Bronchial epithelial cell (primary cell): ENCODE data around the gene NPFF. TPM values are rescaled to one million over a fixed set of nuclear protein-coding genes. Genes with fewer than 3 reads are reported as not detected.
A peak's percentile ranks its signal among the peaks of the same experiment; 100 is the strongest.

ENCODE experiments used
- DNase-seq: peaks from one replicate; pipeline ENCODE4 v3.0.0-alpha.2; 2010; ENCODE audit warnings: low read depth
- FAIRE-seq: peaks from 2 replicates; lab custom pipeline; 2011; peaks lifted over from hg19 to GRCh38; lab: Jason Lieb, UNC
- H3K27me3 ChIP-seq: 2 replicates; pipeline ENCODE4 v1.5.1; 2011; ENCODE audit warnings: low read length; ENCODE audit not compliant: control insufficient read depth, insufficient read depth
- H3K36me3 ChIP-seq: 2 replicates; pipeline ENCODE4 v1.5.1; 2011; ENCODE audit warnings: low read length; ENCODE audit not compliant: control insufficient read depth, insufficient read depth
- H3K4me3 ChIP-seq: 2 replicates; pipeline ENCODE4 v1.5.1; 2011; ENCODE audit warnings: mild to moderate bottlenecking, low read depth, low read length, control low read depth
- total RNA-seq: library from RNA; depleted of rRNA; stranded (reverse); fragments of >200 nt; gene quantifications from 2 replicates; pipeline ENCODE4 v1.2.1, GENCODE V29; 2014
- TF ChIP-seq, protein P1 (sequence below): IDR thresholded peaks from 2 replicates; pipeline ENCODE4 v1.5.1; 2011; ENCODE audit warnings: mild to moderate bottlenecking, moderate library complexity, low read length, control low read depth, inconsistent platforms; ENCODE audit not compliant: insufficient read depth, severe bottlenecking

Gene NPFF
- total RNA-seq, 1 donor from 2014 or later = not detected

DNA sequence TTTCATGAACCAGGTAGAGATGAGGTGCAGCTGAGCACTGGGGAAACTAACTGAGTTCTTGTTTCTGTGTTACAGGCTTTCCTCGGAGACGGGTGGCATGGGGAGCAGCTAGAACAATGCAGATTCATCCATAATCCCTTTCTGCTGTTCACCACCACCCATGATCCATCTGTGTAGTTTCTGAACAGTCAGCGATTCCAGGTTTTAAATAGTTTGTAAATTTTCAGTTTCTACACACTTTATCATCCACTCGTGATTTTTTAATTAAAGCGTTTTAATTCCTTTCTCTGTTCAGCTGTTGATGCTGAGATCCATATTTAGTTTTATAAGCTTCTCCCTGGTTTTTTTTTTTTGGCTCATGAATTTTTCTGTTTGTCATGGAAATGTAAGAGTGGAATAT, 28.0 kb downstream of the NPFF start:
- no peak for DNase-seq
- H3K36me3 ChIP-seq = peaks cover 37% of the 10 kb centered on the region
- FAIRE-seq = no peak
- H3K27me3 ChIP-seq = no peaks in the 10 kb centered on the region
- TF ChIP-seq, protein P1, sequence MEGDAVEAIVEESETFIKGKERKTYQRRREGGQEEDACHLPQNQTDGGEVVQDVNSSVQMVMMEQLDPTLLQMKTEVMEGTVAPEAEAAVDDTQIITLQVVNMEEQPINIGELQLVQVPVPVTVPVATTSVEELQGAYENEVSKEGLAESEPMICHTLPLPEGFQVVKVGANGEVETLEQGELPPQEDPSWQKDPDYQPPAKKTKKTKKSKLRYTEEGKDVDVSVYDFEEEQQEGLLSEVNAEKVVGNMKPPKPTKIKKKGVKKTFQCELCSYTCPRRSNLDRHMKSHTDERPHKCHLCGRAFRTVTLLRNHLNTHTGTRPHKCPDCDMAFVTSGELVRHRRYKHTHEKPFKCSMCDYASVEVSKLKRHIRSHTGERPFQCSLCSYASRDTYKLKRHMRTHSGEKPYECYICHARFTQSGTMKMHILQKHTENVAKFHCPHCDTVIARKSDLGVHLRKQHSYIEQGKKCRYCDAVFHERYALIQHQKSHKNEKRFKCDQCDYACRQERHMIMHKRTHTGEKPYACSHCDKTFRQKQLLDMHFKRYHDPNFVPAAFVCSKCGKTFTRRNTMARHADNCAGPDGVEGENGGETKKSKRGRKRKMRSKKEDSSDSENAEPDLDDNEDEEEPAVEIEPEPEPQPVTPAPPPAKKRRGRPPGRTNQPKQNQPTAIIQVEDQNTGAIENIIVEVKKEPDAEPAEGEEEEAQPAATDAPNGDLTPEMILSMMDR = no peak
- H3K4me3 ChIP-seq = no peak overlapping the region

- Histone ChIP-seq H3K4me3 (no peak overlapping the region), H3K36me3 (peaks cover 37% of the 10 kb centered on the region), H3K27me3 (no peaks in the 10 kb centered on the region)
- TF ChIP-seq, protein P1 = no peak
- DNase-seq = no peak
- no peak for FAIRE-seq
Measured at GRCh38 chr12:53478865-53479264, 28.4 kb downstream of the NPFF start.

- TF ChIP-seq, protein P1 = peak; percentile 20
- Histone ChIP-seq H3K27me3 (no peaks in the 10 kb centered on the region), H3K4me3 (no peak overlapping the region), H3K36me3 (peaks cover 41% of the 10 kb centered on the region)
- DNase-seq (no peak), FAIRE-seq (no peak)
Measured at GRCh38 chr12:53476769-53477209, 30.5 kb downstream of the NPFF start.

- TF ChIP-seq, protein P1 = no peak
- Histone ChIP-seq H3K36me3 (peaks cover 40% of the 10 kb centered on the region), H3K27me3 (no peaks in the 10 kb centered on the region), H3K4me3 (no peak overlapping the region)
- DNase-seq (no peak), FAIRE-seq (no peak)
Measured at GRCh38 chr12:53474819-53475218, 32.5 kb downstream of the NPFF start.

DNA sequence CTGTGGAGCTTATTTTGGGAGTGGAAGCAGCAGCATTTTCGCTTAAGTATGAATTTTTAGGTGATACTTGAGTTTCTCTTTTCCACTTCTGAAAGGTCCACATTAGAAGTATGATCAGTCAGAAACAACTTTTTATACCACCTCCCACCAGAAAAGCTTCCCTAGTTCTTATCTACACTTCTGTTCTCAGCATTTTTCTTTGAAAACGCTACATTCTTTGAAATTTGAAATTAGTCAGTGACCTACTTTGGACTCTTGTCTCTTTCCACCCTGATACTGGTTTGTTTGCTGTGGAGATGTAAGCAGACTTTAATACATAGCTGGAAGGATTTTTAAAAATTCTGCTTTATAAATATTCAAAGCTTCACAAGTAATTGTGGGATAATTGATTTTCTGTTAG, 33.2 kb downstream of the NPFF start:
- FAIRE-seq = no peak
- TF ChIP-seq, protein P1 = no peak
- peaks cover 43% of the 10 kb centered on the region for H3K36me3 ChIP-seq
- no peak for DNase-seq
- no peak overlapping the region for H3K4me3 ChIP-seq
- no peaks in the 10 kb centered on the region for H3K27me3 ChIP-seq

DNA sequence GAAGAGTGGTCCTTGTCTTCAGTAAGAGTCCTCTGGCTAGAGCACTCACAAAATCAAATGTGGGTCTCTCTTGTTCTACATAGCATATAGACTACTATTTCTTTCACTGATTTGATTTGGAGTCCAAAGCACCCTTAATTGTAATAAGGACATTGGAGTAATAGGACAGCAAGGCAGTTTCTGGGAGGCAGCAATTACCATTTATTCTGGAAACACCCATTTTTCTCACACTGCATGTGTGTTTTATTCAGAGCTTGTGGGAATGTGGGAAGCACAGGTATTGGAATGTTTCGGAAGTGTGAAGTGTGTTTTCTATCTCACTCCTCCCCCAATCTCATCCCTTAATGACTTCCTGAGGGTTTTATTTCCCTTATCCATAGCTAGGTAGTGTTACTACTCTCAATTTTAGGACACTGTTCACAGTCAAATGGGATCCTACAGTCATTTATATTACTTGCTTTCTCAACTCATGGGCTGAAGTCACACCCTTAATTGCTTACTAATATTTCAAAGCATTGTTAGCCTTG, 35.2 kb downstream of the NPFF start:
- H3K4me3 ChIP-seq = no peak overlapping the region
- H3K27me3 ChIP-seq = no peaks in the 10 kb centered on the region
- H3K36me3 ChIP-seq = peaks cover 47% of the 10 kb centered on the region
- no peak for DNase-seq
- FAIRE-seq = no peak
- TF ChIP-seq, protein P1 = no peak
